HepG2 (cell line): ENCODE results near the gene STKLD1. TPM values are rescaled to one million over a fixed set of nuclear protein-coding genes. Genes with fewer than 3 reads are reported as not detected.

Experiments
- E2F1 ChIP-seq: sonication (generic); formaldehyde crosslinking; IDR thresholded peaks from 2 replicates; pipeline ENCODE4 v1.5.0; 2020; ENCODE audit warnings: missing genetic modification reagents
- ETV6 ChIP-seq: sonication (generic); formaldehyde crosslinking; conservative IDR thresholded peaks from 2 replicates; pipeline ENCODE4 v1.4.0; 2020; ENCODE audit warnings: missing genetic modification reagents
- GZF1 ChIP-seq: sonication (generic); formaldehyde crosslinking; IDR thresholded peaks from 2 replicates; pipeline ENCODE4 v1.5.1; 2020; ENCODE audit warnings: mild to moderate bottlenecking, missing genetic modification reagents
- MEF2D ChIP-seq: sonication (generic); formaldehyde crosslinking; IDR thresholded peaks from 2 replicates; pipeline ENCODE4 v1.5.1; 2020; ENCODE audit warnings: mild to moderate bottlenecking, missing genetic modification reagents
- NAIF1 ChIP-seq: sonication (generic); formaldehyde crosslinking; IDR thresholded peaks from 2 replicates; pipeline ENCODE4 v1.5.0; 2020; ENCODE audit warnings: mild to moderate bottlenecking, missing genetic modification reagents, borderline replicate concordance
- NFATC3 ChIP-seq: sonication (generic); formaldehyde crosslinking; IDR thresholded peaks from 2 replicates; pipeline ENCODE4 v1.5.1; 2020; ENCODE audit warnings: mild to moderate bottlenecking, missing genetic modification reagents
- PTBP1 ChIP-seq: fragments of 200-400 bp; formaldehyde crosslinking; IDR thresholded peaks from 2 replicates; pipeline ENCODE4 v1.6.1; 2018; ENCODE audit warnings: low read length, low read depth; ENCODE audit not compliant: poor library complexity, severe bottlenecking
- RFX5 ChIP-seq: IDR thresholded peaks from 2 replicates; pipeline ENCODE4 v1.6.1; 2011; ENCODE audit warnings: low read depth, low read length, improper control_type of control experiment
- ZC3H4 ChIP-seq: sonication (generic); formaldehyde crosslinking; IDR thresholded peaks from 2 replicates; pipeline ENCODE4 v1.4.0; 2020; ENCODE audit warnings: missing genetic modification reagents, borderline replicate concordance
- ZNF768 ChIP-seq: sonication (generic); formaldehyde crosslinking; IDR thresholded peaks from 2 replicates; pipeline ENCODE4 v1.4.0; 2020; ENCODE audit warnings: missing genetic modification reagents
- polyA plus RNA-seq, 8 experiments: library from polyadenylated mRNA; depleted of rRNA in 3 of 8; stranded (reverse) in 7 of 8; unstranded in 1 of 8; fragments of >200 nt; fragmentation: Illumina TruSeq in 4 of 8; extraction: Trizol in 4 of 8; gene quantifications; 2 replicates each; pipeline versions ENCODE4 v1.2.1 to v1.2.3, GENCODE V29; 2011 to 2016; ENCODE audit warnings: low read depth in 4 of 8, missing spikeins in 1 of 8, mixed read lengths in 1 of 8; ENCODE audit not compliant: insufficient read depth in 1 of 8
- total RNA-seq, 5 experiments: library from RNA; depleted of rRNA; stranded (reverse); fragments of >200 nt; fragmentation: Illumina TruSeq; extraction: Trizol; gene quantifications; 2 replicates each; pipeline ENCODE4 v1.2.3, GENCODE V29; 2016; ENCODE audit warnings: low read depth in 1 of 5
- TF ChIP-seq, protein P1 (sequence below): sonication (generic); formaldehyde crosslinking; IDR thresholded peaks from 2 replicates; pipeline ENCODE4 v1.4.0; 2020; ENCODE audit warnings: mild to moderate bottlenecking, low read depth, missing genetic modification reagents
- TF ChIP-seq, protein P2 (sequence below), 2 experiments: sonication (generic) in 1 of 2; formaldehyde crosslinking in 1 of 2; IDR thresholded peaks; 2 replicates each; pipeline versions ENCODE4 v1.4.0 to v1.6.1; 2016 to 2020; ENCODE audit warnings: borderline replicate concordance in 1 of 2, low read depth in 1 of 2, mild to moderate bottlenecking in 1 of 2, missing genetic modification reagents in 1 of 2
- TF ChIP-seq, protein P3 (sequence below): sonication (generic); formaldehyde crosslinking; IDR thresholded peaks from 2 replicates; pipeline ENCODE4 v1.5.1; 2020; ENCODE audit warnings: missing genetic modification reagents, mild to moderate bottlenecking, borderline replicate concordance
- TF ChIP-seq, protein P4 (sequence below): IDR thresholded peaks from 2 replicates; pipeline ENCODE4 v1.6.1; 2012; ENCODE audit warnings: low read length, improper control_type of control experiment

Gene STKLD1
- total and polyA plus RNA-seq, 2 of the 13 experiments (the other 11 are each of a cell fraction or from before 2014, with no cell fraction given): 1.5 to 2.2 TPM

- TF ChIP-seq, protein P1, sequence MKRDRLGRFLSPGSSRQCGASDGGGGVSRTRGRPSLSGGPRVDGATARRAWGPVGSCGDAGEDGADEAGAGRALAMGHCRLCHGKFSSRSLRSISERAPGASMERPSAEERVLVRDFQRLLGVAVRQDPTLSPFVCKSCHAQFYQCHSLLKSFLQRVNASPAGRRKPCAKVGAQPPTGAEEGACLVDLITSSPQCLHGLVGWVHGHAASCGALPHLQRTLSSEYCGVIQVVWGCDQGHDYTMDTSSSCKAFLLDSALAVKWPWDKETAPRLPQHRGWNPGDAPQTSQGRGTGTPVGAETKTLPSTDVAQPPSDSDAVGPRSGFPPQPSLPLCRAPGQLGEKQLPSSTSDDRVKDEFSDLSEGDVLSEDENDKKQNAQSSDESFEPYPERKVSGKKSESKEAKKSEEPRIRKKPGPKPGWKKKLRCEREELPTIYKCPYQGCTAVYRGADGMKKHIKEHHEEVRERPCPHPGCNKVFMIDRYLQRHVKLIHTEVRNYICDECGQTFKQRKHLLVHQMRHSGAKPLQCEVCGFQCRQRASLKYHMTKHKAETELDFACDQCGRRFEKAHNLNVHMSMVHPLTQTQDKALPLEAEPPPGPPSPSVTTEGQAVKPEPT (CRISPR knock-in tag): peak; percentile 78; the same call in 1 of the 2 replicates
- TF ChIP-seq GZF1 (CRISPR knock-in tag): peak; percentile 67; the same call in 1 of the 2 replicates
- TF ChIP-seq RFX5: no peak
- TF ChIP-seq MEF2D (CRISPR knock-in tag): 0 out of 2 replicates have a peak, but pooled peaks have one; percentile 80
- TF ChIP-seq ZC3H4 (CRISPR knock-in tag): peak; percentile 35; the same call in 1 of the 2 replicates
- TF ChIP-seq PTBP1: peak; percentile 83
- TF ChIP-seq, protein P2, sequence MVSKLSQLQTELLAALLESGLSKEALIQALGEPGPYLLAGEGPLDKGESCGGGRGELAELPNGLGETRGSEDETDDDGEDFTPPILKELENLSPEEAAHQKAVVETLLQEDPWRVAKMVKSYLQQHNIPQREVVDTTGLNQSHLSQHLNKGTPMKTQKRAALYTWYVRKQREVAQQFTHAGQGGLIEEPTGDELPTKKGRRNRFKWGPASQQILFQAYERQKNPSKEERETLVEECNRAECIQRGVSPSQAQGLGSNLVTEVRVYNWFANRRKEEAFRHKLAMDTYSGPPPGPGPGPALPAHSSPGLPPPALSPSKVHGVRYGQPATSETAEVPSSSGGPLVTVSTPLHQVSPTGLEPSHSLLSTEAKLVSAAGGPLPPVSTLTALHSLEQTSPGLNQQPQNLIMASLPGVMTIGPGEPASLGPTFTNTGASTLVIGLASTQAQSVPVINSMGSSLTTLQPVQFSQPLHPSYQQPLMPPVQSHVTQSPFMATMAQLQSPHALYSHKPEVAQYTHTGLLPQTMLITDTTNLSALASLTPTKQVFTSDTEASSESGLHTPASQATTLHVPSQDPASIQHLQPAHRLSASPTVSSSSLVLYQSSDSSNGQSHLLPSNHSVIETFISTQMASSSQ (IDR thresholded peaks at IDR 0.05; ENCODE audit: low read depth): no peak
- TF ChIP-seq, protein P2 (CRISPR knock-in tag; IDR thresholded peaks at IDR 0.05; ENCODE audit: borderline replicate concordance): peak; percentile 85; the same call in 1 of the 2 replicates
- TF ChIP-seq, protein P3, sequence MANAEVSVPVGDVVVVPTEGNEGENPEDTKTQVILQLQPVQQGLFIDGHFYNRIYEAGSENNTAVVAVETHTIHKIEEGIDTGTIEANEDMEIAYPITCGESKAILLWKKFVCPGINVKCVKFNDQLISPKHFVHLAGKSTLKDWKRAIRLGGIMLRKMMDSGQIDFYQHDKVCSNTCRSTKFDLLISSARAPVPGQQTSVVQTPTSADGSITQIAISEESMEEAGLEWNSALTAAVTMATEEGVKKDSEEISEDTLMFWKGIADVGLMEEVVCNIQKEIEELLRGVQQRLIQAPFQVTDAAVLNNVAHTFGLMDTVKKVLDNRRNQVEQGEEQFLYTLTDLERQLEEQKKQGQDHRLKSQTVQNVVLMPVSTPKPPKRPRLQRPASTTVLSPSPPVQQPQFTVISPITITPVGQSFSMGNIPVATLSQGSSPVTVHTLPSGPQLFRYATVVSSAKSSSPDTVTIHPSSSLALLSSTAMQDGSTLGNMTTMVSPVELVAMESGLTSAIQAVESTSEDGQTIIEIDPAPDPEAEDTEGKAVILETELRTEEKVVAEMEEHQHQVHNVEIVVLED: peak; percentile 96
- TF ChIP-seq NAIF1: peak; percentile 68; the same call in 1 of the 2 replicates
- TF ChIP-seq E2F1: peak; percentile 86
- TF ChIP-seq ETV6 (CRISPR knock-in tag): peak; percentile 93
- peak; percentile 84; the same call in 1 of the 2 replicates for TF ChIP-seq ZNF768 (CRISPR knock-in tag)
- peak; percentile 64; the same call in 1 of the 2 replicates for TF ChIP-seq NFATC3 (CRISPR knock-in tag)
- TF ChIP-seq, protein P4, sequence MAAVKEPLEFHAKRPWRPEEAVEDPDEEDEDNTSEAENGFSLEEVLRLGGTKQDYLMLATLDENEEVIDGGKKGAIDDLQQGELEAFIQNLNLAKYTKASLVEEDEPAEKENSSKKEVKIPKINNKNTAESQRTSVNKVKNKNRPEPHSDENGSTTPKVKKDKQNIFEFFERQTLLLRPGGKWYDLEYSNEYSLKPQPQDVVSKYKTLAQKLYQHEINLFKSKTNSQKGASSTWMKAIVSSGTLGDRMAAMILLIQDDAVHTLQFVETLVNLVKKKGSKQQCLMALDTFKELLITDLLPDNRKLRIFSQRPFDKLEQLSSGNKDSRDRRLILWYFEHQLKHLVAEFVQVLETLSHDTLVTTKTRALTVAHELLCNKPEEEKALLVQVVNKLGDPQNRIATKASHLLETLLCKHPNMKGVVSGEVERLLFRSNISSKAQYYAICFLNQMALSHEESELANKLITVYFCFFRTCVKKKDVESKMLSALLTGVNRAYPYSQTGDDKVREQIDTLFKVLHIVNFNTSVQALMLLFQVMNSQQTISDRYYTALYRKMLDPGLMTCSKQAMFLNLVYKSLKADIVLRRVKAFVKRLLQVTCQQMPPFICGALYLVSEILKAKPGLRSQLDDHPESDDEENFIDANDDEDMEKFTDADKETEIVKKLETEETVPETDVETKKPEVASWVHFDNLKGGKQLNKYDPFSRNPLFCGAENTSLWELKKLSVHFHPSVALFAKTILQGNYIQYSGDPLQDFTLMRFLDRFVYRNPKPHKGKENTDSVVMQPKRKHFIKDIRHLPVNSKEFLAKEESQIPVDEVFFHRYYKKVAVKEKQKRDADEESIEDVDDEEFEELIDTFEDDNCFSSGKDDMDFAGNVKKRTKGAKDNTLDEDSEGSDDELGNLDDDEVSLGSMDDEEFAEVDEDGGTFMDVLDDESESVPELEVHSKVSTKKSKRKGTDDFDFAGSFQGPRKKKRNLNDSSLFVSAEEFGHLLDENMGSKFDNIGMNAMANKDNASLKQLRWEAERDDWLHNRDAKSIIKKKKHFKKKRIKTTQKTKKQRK: no peak
Measured at GRCh38 chr9:133335924-133336811, 40.0 kb upstream of the STKLD1 start, which contains the start of gene SURF6 (continued).
